Lower lobe of right lung (tissue), 2 donors: ENCODE data around the gene ASCC3. TPM values are rescaled to one million over a fixed set of nuclear protein-coding genes. Genes with fewer than 3 reads are reported as not detected.

Experiments
- ATAC-seq, 2 donors: fragments of 200-7000 bp; cut with Tn5 transposase; one replicate each; pipeline ENCODE4 v1.9.1; 2020 to 2022; ENCODE audit warnings: mild to moderate bottlenecking in 2 of 2, moderate library complexity in 2 of 2
- DNase-seq: peaks from one replicate; pipeline ENCODE4 v3.0.0-alpha.2; 2020
- H3K27ac ChIP-seq: fragments of 200-600 bp; one replicate; pipeline ENCODE4 v1.8.0; 2022
- H3K27me3 ChIP-seq: fragments of 200-600 bp; one replicate; pipeline ENCODE4 v1.8.0; 2022; ENCODE audit warnings: low read depth
- H3K36me3 ChIP-seq: fragments of 200-600 bp; one replicate; pipeline ENCODE4 v1.8.0; 2022; ENCODE audit warnings: mild to moderate bottlenecking
- H3K4me1 ChIP-seq: fragments of 200-600 bp; one replicate; pipeline ENCODE4 v1.8.0; 2022
- H3K4me3 ChIP-seq: fragments of 200-600 bp; one replicate; pipeline ENCODE4 v1.8.0; 2022; ENCODE audit warnings: mild to moderate bottlenecking
- H3K9me3 ChIP-seq: fragments of 200-600 bp; one replicate; pipeline ENCODE4 v1.8.0; 2022
- CTCF ChIP-seq: fragments of 200-600 bp; IDR thresholded peaks from one replicate; pipeline ENCODE4 v1.8.0; 2022; ENCODE audit warnings: antibody characterized with exemption, mild to moderate bottlenecking
- intact Hi-C: fragments of 100-400 bp; cut with DNase I; formaldehyde crosslinking; loops from one replicate; pipeline ENCODE4 v1.11.0; 2022
- total RNA-seq: library from RNA; stranded (reverse); fragmentation: NEBNext Ultra II Directional; extraction: Animal tissue kit (Norgen Biotek cat#: 25700); gene quantifications from one replicate; pipeline ENCODE4 v1.2.1, GENCODE V29; 2021
- donor health status: DM: no; HTN: yes; CAD: no; lungs with severe emphysema.

The ASCC3 gene
- total RNA-seq, 1 donor from 2014 or later = 34.8 TPM

- Histone ChIP-seq H3K9me3 (no peaks in the 10 kb centered on the region), H3K4me3 (no peak overlapping the region), H3K36me3 (no peaks in the 10 kb centered on the region), H3K27ac (no peak overlapping the region), H3K4me1 (no peaks in the 10 kb centered on the region), H3K27me3 (no peaks in the 10 kb centered on the region)
- intact Hi-C loops = no loop called here
- ATAC-seq (no peak), DNase-seq (no peak)
- peak; percentile 65 for TF ChIP-seq CTCF
Observed at GRCh38 chr6:100664274-100665040, 216.7 kb downstream of the ASCC3 start.

- TF ChIP-seq CTCF = no peak
- H3K36me3 ChIP-seq = no peaks in the 10 kb centered on the region
Observed at GRCh38 chr6:100663219-100663863, 217.8 kb downstream of the ASCC3 start.

GRCh38 chr6:100662264-100662663 lies 218.9 kb downstream of the ASCC3 start:
- H3K4me3 ChIP-seq = no peak overlapping the region
- no peaks in the 10 kb centered on the region for H3K36me3 ChIP-seq
- no peak for TF ChIP-seq CTCF
- H3K27ac ChIP-seq = no peak overlapping the region
- H3K4me1 ChIP-seq = no peaks in the 10 kb centered on the region
- H3K9me3 ChIP-seq = no peaks in the 10 kb centered on the region
- no peak for ATAC-seq
- H3K27me3 ChIP-seq = no peaks in the 10 kb centered on the region
- intact Hi-C loops = no loop called here
- no peak for DNase-seq

More at GRCh38 chr6:100663219-100663863, 217.8 kb downstream of the ASCC3 start:
- intact Hi-C loops = no loop called here
- no peaks in the 10 kb centered on the region for H3K27me3 ChIP-seq
- no peaks in the 10 kb centered on the region for H3K9me3 ChIP-seq
- H3K4me3 ChIP-seq = no peak overlapping the region
- ATAC-seq = no peak
- DNase-seq = no peak
- no peak overlapping the region for H3K27ac ChIP-seq
- no peaks in the 10 kb centered on the region for H3K4me1 ChIP-seq

DNA sequence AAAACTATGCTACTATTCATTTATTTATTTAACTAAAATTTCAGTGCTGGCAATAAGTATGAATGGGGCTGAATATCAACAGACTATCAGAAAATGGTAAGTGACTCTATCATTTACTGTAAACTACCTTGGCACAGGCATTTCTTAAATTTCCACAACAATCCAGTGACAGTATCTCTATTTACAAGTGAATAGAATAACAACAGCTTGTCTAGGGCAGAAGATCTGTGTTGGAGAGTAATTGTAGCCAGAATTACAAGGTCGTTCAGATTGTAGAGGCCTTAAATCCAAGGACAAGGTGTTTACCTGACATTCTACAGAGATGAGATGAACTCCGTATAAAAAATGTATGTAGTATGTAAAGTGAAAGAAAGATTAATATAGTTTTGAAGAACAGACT lies 222.6 kb downstream of the ASCC3 start:
- intact Hi-C loops = no loop called here

More for the DNA sequence above, 222.6 kb downstream of the ASCC3 start:
- Histone ChIP-seq H3K27ac (no peak overlapping the region), H3K27me3 (no peaks in the 10 kb centered on the region), H3K4me1 (no peaks in the 10 kb centered on the region), H3K4me3 (no peak overlapping the region), H3K36me3 (peaks cover 12% of the 10 kb centered on the region), H3K9me3 (no peaks in the 10 kb centered on the region)
- DNase-seq = no peak
- ATAC-seq = no peak
- TF ChIP-seq CTCF = no peak
